Left lung (tissue), 10 donors: ENCODE measurements around the gene SYK. TPM values are rescaled to one million over a fixed set of nuclear protein-coding genes. Genes with fewer than 3 reads are reported as not detected.

Source experiments
- ATAC-seq: fragments of 200-7000 bp; cut with Tn5 transposase; one replicate; pipeline ENCODE4 v1.9.1; 2020; ENCODE audit warnings: moderate library complexity
- DNase-seq, 4 donors: peaks; one replicate each; pipeline ENCODE4 v3.0.0-alpha.2; 2013 to 2020
- H3K27ac ChIP-seq, 2 donors: fragments of 200-600 bp; sonication (generic) in 1 of 2; one replicate each; pipeline versions ENCODE4 v1.5.0 to v1.8.0; 2020 to 2021
- H3K27me3 ChIP-seq, 2 donors: fragments of 200-600 bp; sonication (generic) in 1 of 2; one replicate each; pipeline versions ENCODE4 v1.5.0 to v1.8.0; 2020 to 2021
- H3K36me3 ChIP-seq, 2 donors: fragments of 200-600 bp; sonication (generic) in 1 of 2; one replicate each; pipeline versions ENCODE4 v1.5.0 to v1.8.0; 2020 to 2021
- H3K4me1 ChIP-seq, 2 donors: fragments of 200-600 bp; one replicate each; pipeline ENCODE4 v1.8.0; 2021
- H3K4me3 ChIP-seq, 2 donors: fragments of 200-600 bp; sonication (generic) in 1 of 2; one replicate each; pipeline versions ENCODE4 v1.5.0 to v1.8.0; 2020 to 2021; ENCODE audit warnings: mild to moderate bottlenecking in 1 of 2
- H3K9me3 ChIP-seq, 2 donors: fragments of 200-600 bp; sonication (generic) in 1 of 2; one replicate each; pipeline versions ENCODE4 v1.5.0 to v1.8.0; 2020 to 2021
- CTCF ChIP-seq, 2 donors: fragments of 200-600 bp; sonication (generic) in 1 of 2; IDR thresholded peaks; one replicate each; pipeline versions ENCODE4 v1.5.0 to v1.8.0; 2021; ENCODE audit warnings: antibody characterized with exemption in 2 of 2
- intact Hi-C, 2 donors: fragments of 100-400 bp; cut with DNase I; formaldehyde crosslinking; loops; one replicate each; pipeline versions ENCODE4 v1.11.2 to v1.14.2; 2022
- polyA plus RNA-seq, 6 donors: library from polyadenylated mRNA; unstranded; fragments of 120-200 nt; gene quantifications; one replicate each; pipeline ENCODE4 v1.2.1, GENCODE V29; 2013; ENCODE audit not compliant: insufficient read length in 6 of 6
- total RNA-seq, 2 donors: library from RNA; stranded (reverse); fragmentation: NEBNext Ultra II Directional; extraction: Animal tissue kit (Norgen Biotek cat#: 25700); gene quantifications; one replicate each; pipeline ENCODE4 v1.2.1, GENCODE V29; 2021
- donor health status: DM: no; HTN: yes; CAD: no.
- donor health status: DM: no; HTN: no; CAD: no.

SYK gene
- total and polyA plus RNA-seq, 8 donors, result 16.0 to 91.8 (median 19.6) TPM

GRCh38 chr9:90872835-90873294 is 71.2 kb downstream of the SYK start:
- no peak for TF ChIP-seq CTCF (IDR thresholded peaks at IDR 0.05)
- intact Hi-C loops, result no loop called here
- H3K27me3 ChIP-seq, result no peaks in the 10 kb centered on the region
- ATAC-seq (no peak), DNase-seq (no peak)
- H3K4me3 ChIP-seq, result no peak overlapping the region
- H3K9me3 ChIP-seq, result no peaks in the 10 kb centered on the region
- H3K36me3 ChIP-seq, result peaks cover 0 to 65% of the 10 kb centered on the region in 2 donors
- H3K4me1 ChIP-seq, result peaks cover 0 to 27% of the 10 kb centered on the region in 2 donors
- H3K27ac ChIP-seq, result no peak overlapping the region

- TF ChIP-seq CTCF (IDR thresholded peaks at IDR 0.05), result no peak
- no peak overlapping the region for H3K27ac ChIP-seq
- peaks cover 0 to 65% of the 10 kb centered on the region in 2 donors for H3K36me3 ChIP-seq
- intact Hi-C loops, result no loop called here
- no peaks in the 10 kb centered on the region for H3K27me3 ChIP-seq
- H3K4me1 ChIP-seq, result peaks cover 0 to 22% of the 10 kb centered on the region in 2 donors
- H3K9me3 ChIP-seq, result no peaks in the 10 kb centered on the region
- H3K4me3 ChIP-seq, result no peak overlapping the region
- ATAC-seq (no peak), DNase-seq (no peak)
These were observed 71.8 kb downstream of the SYK start for GRCh38 chr9:90873422-90873821.

GRCh38 chr9:90874194-90874593 is 72.6 kb downstream of the SYK start:
- intact Hi-C loops, result no loop called here
- no peak for ATAC-seq
- H3K36me3 ChIP-seq, result peaks cover 0 to 72% of the 10 kb centered on the region in 2 donors

GRCh38 chr9:90878562-90878961 is 76.9 kb downstream of the SYK start:
- H3K27me3 ChIP-seq, result no peaks in the 10 kb centered on the region
- no peak for ATAC-seq
- H3K36me3 ChIP-seq, result peaks cover 0 to 98% of the 10 kb centered on the region in 2 donors
- no peak overlapping the region for H3K4me3 ChIP-seq
- intact Hi-C loops, result no loop called here
- DNase-seq, result no peak
- H3K27ac ChIP-seq, result no peak overlapping the region
- no peaks in the 10 kb centered on the region for H3K4me1 ChIP-seq
- no peaks in the 10 kb centered on the region for H3K9me3 ChIP-seq
- TF ChIP-seq CTCF (IDR thresholded peaks at IDR 0.05), result no peak

More at GRCh38 chr9:90874194-90874593, 72.6 kb downstream of the SYK start:
- Histone ChIP-seq H3K27me3 (no peaks in the 10 kb centered on the region), H3K9me3 (no peaks in the 10 kb centered on the region), H3K4me1 (peaks cover 0 to 15% of the 10 kb centered on the region in 2 donors), H3K27ac (no peak overlapping the region), H3K4me3 (no peak overlapping the region)
- no peak for DNase-seq
- no peak for TF ChIP-seq CTCF (IDR thresholded peaks at IDR 0.05)

GRCh38 chr9:90880066-90880465 is 78.4 kb downstream of the SYK start:
- peaks cover 0 to 88% of the 10 kb centered on the region in 2 donors for H3K36me3 ChIP-seq
- no peak overlapping the region for H3K27ac ChIP-seq
- no peaks in the 10 kb centered on the region for H3K4me1 ChIP-seq
- no peak for DNase-seq
- no peak for TF ChIP-seq CTCF (IDR thresholded peaks at IDR 0.05)
- intact Hi-C loops, result no loop called here
- no peaks in the 10 kb centered on the region for H3K27me3 ChIP-seq
- no peak for ATAC-seq
- no peak overlapping the region for H3K4me3 ChIP-seq
- no peaks in the 10 kb centered on the region for H3K9me3 ChIP-seq
